GM19351 (cell line): ENCODE data around the gene TBX3.

Experiments used
- ATAC-seq: cut with Tn5 transposase; IDR thresholded peaks from one replicate; pipeline ENCODE4 v1.9.1; 2021; ENCODE audit warnings: mild to moderate bottlenecking, moderate library complexity; ENCODE audit not compliant: unreplicated experiment

Gene TBX3

DNA sequence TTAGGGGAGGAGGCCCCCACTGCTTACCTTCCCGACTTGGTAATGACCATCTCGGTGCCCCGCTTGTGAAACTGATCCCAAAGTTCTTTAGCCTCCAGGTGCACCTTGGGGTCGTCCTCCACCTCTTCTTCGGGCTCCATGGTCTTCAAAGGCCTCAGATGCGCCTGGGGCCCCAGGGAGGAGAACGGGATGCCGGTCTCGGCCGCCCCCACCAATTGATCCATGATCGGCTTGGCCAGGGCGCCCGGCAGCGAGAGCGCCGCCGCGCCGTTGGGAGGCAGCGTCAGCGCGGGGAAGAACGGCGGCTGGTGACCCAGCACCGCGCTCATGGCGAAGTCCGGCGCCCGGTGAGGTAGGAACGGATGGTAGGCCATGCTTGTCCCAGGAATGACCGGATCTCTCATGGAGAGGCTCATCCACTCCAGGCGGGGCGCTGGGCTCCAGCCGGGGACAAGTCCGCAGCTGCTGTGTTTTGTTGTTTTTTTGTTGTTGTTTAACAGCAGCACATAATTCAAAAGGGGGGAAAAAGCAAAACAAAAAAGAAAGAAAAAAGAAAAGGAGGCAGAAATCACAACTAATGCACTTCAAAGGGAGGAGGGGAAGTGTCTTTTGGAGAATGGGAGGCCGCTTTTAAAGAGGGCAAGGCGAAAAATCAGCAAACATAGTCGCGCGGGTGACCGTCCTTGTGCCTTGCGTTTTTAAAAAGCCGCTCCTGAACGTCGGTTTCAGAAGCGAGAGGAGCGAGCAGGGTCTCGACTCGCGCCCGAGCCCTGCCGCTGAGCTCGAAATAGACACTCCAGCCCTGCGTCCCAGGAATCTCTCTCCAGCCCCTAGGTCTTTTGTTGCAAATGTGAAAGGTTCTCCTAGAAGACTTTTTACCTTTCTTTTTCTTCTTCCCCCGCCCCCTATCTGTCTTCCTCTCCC lies 928 bp downstream of the TBX3 start:
- no peak for ATAC-seq

DNA sequence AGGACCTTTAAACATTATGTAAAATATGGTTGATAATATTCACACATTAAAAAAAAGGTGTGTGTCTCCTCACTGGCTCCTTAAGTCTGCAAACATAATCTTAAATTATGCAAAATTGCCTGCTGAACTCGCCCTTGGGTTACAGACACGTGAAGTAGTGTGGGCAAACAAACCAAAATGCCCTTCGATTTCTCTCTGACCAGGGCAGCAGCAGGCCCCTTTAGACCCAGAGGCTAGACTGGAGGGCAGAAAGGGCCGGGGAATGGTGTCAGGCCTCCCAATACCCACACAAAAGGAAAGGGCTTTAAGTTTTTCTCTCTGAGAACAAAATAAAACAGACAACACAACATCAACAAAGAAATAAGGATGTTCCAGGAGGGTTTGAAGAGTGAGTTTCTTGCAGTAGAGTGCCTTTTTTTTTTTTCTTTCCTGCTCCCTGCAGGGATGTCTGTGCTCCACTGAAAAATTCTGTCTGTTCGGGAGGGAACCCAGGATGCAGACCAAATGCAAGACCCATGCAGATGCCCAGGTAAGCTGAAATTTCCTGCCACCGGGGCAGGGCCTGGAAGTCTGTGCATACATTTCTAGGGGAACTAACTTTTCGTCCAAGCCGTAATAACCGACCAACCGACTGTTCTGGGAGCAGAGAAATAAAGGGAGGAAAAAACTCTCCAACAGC lies 1.7 kb downstream of the TBX3 start:
- ATAC-seq, result no peak

DNA sequence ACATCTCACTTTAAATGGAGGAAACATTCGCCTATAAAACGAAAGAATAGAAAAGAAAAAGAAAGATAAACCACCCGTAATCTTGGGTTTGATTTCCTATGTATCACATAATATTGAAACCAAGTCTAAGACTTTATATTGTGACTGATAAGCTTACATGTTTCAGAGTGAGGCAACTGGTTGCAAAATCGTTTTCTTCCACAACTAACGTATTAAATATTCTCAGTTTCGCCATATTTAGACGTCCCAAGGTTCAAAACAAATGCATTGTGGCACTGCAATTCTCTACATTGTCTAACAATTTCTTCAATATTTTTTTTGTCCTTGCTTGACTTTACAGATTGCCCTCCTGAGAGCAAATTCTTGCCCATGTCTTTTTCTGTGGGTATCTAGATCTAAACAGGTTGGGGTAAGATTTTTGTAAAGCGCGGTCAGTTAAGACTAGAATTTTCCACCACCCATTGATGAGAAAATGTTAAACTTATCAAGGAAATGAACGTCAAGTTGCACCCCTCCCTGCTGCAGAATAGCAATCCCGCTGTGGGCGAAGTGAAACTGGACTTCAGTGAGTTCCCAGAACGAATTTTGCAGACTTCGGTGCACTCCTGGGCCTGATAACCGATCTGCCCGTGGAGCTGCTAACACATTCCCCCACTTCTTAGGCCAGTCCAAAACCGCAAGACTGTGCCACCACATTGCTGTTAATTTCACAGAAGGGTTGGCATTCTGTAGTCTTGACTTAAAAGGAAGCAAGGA lies 2.7 kb downstream of the TBX3 start:
- no peak for ATAC-seq

DNA sequence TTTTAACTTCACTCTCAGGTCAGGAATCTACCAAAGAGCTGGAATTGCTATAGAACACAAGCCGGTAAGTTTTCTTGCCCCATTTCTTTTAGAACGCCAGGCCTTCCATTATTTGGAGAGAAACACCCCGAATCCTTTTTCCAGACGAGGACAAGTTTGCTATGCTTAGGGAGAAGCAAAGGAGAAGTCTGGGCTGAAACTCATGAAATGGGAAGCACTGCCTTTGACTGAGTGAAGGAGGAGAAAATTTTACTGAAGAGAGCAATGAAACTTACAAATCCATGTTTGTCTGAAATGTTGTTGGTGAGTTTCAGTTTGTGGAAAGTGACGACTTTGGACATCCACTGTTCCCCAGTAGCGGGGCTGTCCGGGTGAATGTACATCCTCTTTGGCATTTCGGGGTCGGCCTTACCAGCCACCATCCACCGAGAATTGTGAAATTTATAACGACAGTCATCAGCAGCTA lies 3.3 kb downstream of the TBX3 start:
- ATAC-seq, result no peak

- ATAC-seq, result no peak
Measured at GRCh38 chr12:114679942-114680341, 4.0 kb downstream of the TBX3 start.

DNA sequence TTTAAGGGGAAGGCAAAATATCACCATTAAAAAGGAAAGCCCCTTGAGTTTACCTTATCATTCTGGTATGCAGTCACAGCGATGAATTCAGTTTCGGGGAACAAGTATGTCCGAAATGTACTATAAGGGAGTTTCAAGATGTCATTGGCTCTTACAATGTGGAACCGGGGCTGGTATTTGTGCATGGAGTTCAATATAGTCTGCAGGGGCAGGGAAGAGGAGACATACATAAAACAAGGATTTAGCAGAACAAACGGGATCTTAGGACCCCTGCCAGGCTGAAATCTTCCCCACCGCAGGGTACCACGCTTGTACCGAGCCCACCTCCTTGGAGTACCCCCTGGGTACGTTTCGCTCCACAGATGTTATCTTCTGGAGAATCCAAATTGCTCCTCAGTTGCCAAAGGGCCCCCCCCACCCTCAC lies 4.5 kb downstream of the TBX3 start:
- no peak for ATAC-seq

DNA sequence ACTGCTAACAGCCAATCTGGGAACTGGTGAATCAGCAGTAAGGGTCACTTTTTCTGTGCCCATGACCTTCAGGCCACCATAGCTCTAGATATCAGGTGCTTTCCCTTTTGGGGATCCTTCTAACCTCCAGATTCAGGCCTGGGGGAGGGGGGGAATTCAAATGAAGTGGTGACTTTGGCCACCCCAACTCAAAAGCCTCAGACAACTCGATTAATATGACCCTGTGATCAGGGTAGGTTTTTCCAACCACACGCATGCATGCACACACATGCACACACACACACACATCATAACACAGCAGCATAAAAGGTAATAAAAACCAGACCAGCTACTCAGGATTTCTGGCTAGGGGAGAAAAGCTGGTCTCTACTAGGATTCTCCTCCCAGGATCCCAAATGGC lies 5.3 kb downstream of the TBX3 start:
- no peak for ATAC-seq

DNA sequence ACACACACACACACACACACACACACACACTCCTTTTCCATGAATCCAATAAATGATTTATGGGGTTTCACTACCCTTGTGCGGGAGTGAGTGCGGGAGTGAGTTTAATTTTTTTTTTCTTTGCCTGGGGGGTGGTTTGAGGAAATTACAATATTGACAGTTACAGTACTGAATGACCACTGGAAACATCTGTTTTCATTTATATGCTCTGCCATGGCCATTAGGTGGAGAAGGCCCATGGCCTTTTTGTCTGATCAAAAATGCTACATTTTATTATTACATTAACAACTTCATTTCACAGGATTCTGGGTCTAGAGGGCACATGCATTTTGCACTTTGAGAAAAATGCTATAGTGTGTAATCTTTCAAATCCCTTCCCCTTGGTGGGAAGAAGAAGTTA lies 5.9 kb downstream of the TBX3 start:
- ATAC-seq, result no peak

- no peak for ATAC-seq
Measured at GRCh38 chr12:114676142-114676741, 7.7 kb downstream of the TBX3 start.

- no peak for ATAC-seq
Measured at GRCh38 chr12:114674251-114675047, 9.5 kb downstream of the TBX3 start.

DNA sequence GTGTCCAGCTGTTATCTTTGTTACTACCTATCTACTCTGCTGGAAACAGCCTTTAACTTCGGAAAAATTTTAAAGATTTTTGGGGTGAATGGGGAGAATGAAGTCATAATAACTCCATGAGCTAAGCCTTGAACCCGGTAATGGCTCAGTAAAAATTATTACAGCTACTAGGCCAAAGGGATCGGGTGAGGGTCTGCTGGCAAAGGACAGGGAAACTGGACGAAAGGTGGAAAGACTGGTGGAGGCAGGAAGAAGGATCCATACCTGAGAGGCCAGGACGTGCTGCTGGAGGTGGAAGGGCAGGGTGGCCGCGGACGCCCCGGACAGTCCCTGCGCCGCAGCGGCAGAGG lies 10.1 kb downstream of the TBX3 start:
- no peak for ATAC-seq

DNA sequence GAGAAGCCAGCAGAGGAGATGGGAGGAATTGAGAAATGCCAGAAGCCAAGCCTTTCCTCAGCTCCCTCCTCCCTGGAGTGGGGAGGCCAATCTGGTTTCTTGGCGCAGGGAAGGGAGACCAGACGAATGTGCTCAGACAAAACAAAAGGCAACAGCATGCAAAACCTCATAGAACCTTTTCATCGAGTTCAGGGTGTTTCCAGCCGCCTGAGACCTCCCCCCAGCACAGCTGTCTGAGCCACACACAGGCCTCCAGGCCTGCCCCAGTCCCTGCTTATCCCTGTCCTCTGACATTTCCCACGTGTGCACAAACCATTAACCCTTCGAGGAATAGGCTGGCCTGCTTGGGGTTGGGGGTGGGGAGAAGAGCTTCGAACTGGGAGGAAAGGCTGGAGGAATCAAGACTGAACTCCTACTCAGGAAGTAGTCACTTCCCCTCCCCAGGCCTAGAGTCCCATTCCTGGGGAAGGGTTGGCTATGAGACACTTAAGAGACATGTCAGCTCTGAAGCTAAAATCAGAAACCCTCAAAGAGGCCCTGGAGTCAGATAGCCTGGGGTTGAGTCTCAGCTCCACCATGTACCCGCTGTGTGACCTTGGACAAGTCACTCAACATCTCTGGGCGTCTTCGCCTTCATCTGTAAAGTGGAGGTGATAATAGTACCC lies 10.7 kb downstream of the TBX3 start:
- ATAC-seq, result no peak

- ATAC-seq, result no peak
Measured at GRCh38 chr12:114672817-114673168, 11.2 kb downstream of the TBX3 start.

GRCh38 chr12:114671443-114672411 lies 12.2 kb downstream of the TBX3 start:
- no peak for ATAC-seq

DNA sequence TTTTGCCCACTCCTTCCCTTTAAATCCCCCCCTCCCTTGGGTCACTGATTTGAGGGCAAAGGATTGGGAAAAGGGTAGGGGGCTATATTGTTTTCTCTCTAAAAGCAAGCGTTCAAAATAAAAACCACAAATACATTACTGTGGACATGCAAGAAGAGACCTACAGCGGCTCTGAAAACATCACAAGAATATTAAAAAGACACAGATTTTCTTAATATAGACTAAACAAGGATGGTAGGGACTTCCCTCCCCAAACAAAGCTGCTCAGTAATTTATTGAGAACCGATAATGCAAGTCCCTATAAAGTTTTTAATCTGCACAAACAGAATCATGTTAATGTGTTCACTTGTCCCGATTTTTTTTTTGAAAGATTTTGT lies 12.9 kb downstream of the TBX3 start:
- no peak for ATAC-seq

DNA sequence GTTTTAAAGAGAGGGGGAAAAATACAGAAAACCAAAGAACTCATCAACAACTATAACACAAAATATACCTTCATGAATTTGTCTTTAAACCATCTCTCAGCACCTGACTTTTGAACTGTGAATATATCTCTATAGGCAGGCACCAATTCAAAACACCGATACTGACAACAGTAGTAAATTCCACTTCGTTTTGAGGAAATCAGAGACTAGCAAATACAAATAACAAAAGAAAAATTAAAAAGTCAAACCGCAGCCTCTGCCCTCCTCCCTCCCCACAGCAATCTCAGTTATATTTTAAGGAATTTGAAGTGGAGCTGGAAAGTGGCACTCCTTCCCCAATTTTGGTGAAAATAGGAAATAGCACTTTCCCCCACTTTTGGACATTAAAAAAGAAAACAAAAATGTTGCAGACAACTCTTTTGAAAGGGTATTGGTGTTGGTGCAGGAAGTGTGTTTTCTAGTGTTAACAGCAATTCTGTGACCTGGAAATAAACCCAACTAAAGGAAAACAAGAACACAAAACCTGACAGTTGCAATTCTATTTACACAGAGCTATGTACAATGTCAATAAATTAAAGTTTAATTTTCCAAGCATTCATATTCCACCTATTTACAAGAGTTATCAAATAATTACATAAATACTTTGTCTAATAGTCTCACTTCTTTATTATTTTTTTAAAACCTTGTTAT lies 13.5 kb downstream of the TBX3 start:
- no peak for ATAC-seq

GRCh38 chr12:114669401-114670290 lies 14.3 kb downstream of the TBX3 start:
- ATAC-seq, result no peak
